DND-41 (cell line): ENCODE results near the gene LGALS7.

Experiments
- ATAC-seq: fragments of 200-7000 bp; cut with Tn5 transposase; 3 replicates; pipeline ENCODE4 v1.9.1; 2021; ENCODE audit warnings: low read depth; ENCODE audit not compliant: insufficient read depth
- DNase-seq: peaks from one replicate; pipeline ENCODE4 v3.0.0-alpha.2; 2020
- H2AFZ ChIP-seq: 2 replicates; pipeline ENCODE4 v1.6.0; 2012; ENCODE audit warnings: low read depth, low read length
- H3K27ac ChIP-seq: 2 replicates; pipeline ENCODE4 v1.5.1; 2012; ENCODE audit warnings: low read length, inconsistent platforms
- H3K27me3 ChIP-seq: fragments of 200-600 bp; sonication (generic); 2 replicates; pipeline ENCODE4 v1.6.0; 2012; ENCODE audit warnings: low read length, mild to moderate bottlenecking, inconsistent platforms; ENCODE audit not compliant: insufficient read depth, poor library complexity
- H3K36me3 ChIP-seq: 2 replicates; pipeline ENCODE4 v1.5.1; 2012; ENCODE audit warnings: low read length, inconsistent platforms; ENCODE audit not compliant: insufficient read depth
- H3K4me1 ChIP-seq: 2 replicates; pipeline ENCODE4 v1.5.1; 2012; ENCODE audit warnings: mild to moderate bottlenecking, low read length; ENCODE audit not compliant: insufficient read depth
- H3K4me2 ChIP-seq: 2 replicates; pipeline ENCODE4 v1.6.0; 2012; ENCODE audit warnings: mild to moderate bottlenecking, moderate library complexity, low read length, inconsistent platforms; ENCODE audit not compliant: insufficient read depth
- H3K4me3 ChIP-seq, 2 experiments: fragments of 200-600 bp in 1 of 2; shearing (Covaris generic) in 1 of 2; 2 replicates each; pipeline ENCODE4 v1.5.1; 2012 to 2016; ENCODE audit warnings: inconsistent platforms in 2 of 2, low read length in 2 of 2, mild to moderate bottlenecking in 2 of 2, low read depth in 1 of 2, moderate library complexity in 1 of 2
- H3K79me2 ChIP-seq: 2 replicates; pipeline ENCODE4 v1.6.0; 2012; ENCODE audit warnings: low read length, inconsistent platforms; ENCODE audit not compliant: insufficient read depth
- H3K9ac ChIP-seq: 2 replicates; pipeline ENCODE4 v1.6.0; 2012; ENCODE audit warnings: low read depth, mild to moderate bottlenecking, inconsistent platforms, low read length, moderate library complexity
- H3K9me3 ChIP-seq: 2 replicates; pipeline ENCODE4 v1.5.1; 2012; ENCODE audit warnings: low read length, moderate library complexity, mild to moderate bottlenecking, inconsistent platforms; ENCODE audit not compliant: insufficient read depth, severe bottlenecking
- H4K20me1 ChIP-seq: 2 replicates; pipeline ENCODE4 v1.6.0; 2012; ENCODE audit warnings: low read length; ENCODE audit not compliant: insufficient read depth
- EZH2 ChIP-seq: IDR thresholded peaks from 3 replicates; pipeline ENCODE4 v1.6.1; 2012; ENCODE audit warnings: borderline replicate concordance, low read depth, mild to moderate bottlenecking, moderate library complexity, low read length, inconsistent platforms; ENCODE audit not compliant: severe bottlenecking
- TF ChIP-seq, protein P1 (sequence below): IDR thresholded peaks from 2 replicates; pipeline ENCODE4 v1.5.1; 2012; ENCODE audit warnings: borderline replicate concordance, low read length, moderate library complexity, mild to moderate bottlenecking; ENCODE audit not compliant: poor library complexity, severe bottlenecking; ENCODE audit errors: extremely low read depth

LGALS7 gene

DNA sequence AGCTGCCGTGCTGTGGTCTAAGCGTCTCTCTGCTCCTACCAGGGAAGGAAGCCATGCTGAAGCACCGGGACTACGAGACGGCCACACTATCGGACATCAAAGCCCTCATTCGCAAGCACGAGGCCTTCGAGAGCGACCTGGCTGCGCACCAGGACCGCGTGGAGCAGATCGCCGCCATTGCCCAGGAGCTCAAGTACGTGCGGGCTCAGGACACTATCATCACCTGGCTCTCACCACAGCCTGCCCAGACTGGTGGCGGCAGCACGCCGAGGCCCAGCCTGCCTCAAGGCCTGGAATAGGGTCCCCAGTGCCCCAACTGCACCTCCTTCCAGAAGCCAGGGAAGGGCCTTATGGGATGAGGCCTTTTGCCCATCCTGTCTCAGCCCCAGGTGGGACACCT lies 51.8 kb downstream of the LGALS7 start:
- Histone ChIP-seq H3K36me3 (peaks cover 96% of the 10 kb centered on the region), H3K4me2 (no peak overlapping the region), H3K4me1 (no peaks in the 10 kb centered on the region), H3K27ac (no peak overlapping the region), H3K9ac (no peak overlapping the region), H4K20me1 (peaks cover 25% of the 10 kb centered on the region), H2AFZ (no peak overlapping the region), H3K4me3 (no peak overlapping the region), H3K27me3 (no peaks in the 10 kb centered on the region), H3K9me3 (no peaks in the 10 kb centered on the region), H3K79me2 (no peaks in the 10 kb centered on the region)
- TF ChIP-seq, protein P1, sequence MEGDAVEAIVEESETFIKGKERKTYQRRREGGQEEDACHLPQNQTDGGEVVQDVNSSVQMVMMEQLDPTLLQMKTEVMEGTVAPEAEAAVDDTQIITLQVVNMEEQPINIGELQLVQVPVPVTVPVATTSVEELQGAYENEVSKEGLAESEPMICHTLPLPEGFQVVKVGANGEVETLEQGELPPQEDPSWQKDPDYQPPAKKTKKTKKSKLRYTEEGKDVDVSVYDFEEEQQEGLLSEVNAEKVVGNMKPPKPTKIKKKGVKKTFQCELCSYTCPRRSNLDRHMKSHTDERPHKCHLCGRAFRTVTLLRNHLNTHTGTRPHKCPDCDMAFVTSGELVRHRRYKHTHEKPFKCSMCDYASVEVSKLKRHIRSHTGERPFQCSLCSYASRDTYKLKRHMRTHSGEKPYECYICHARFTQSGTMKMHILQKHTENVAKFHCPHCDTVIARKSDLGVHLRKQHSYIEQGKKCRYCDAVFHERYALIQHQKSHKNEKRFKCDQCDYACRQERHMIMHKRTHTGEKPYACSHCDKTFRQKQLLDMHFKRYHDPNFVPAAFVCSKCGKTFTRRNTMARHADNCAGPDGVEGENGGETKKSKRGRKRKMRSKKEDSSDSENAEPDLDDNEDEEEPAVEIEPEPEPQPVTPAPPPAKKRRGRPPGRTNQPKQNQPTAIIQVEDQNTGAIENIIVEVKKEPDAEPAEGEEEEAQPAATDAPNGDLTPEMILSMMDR: no peak
- TF ChIP-seq EZH2: no peak
- ATAC-seq (no peak), DNase-seq (no peak)
